Measurements from ENCODE around the gene DCDC1. TPM values are rescaled to one million over a fixed set of nuclear protein-coding genes. Genes with fewer than 3 reads are reported as not detected.
"Not testable (repeated sequence)": the region's sequence is repeated elsewhere in the genome, so short reads cannot be mapped to it uniquely, and the experiment has no call there.

The DCDC1 gene
- total RNA-seq, 4 donors from 2014 or later = 0.06 to 1.7 (median 0.36) TPM; not detected in 1

DNA sequence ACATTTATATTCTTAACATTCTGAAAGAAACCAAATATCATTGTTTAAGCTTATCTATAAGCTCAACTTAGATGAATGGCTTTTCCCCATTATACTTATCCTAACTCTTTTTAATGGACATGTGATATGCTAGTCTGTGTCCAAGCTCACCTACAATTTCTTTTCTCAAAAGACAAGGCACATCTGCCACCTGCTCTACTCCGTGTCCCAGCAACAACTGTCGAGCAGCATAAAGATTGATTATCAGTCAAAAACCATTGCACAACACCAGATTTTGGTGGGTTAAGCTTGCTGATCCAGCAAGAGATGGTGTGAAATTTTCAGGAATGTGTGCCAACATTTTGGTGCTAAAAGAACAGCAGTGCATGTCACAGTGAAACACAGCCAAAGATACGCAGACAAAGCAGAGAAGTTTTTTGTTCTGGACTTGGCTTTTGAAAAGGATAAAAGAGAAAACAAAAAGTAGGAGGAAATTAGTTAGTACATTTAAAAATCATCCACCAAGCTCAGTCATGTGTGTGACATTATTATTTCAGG is 65.8 kb downstream of the DCDC1 start:
- ATAC-seq (ENCODE audit: low FRiP score) (no peak), DNase-seq (ENCODE audit: low spot score) (no peak)
- TF ChIP-seq, protein P1, sequence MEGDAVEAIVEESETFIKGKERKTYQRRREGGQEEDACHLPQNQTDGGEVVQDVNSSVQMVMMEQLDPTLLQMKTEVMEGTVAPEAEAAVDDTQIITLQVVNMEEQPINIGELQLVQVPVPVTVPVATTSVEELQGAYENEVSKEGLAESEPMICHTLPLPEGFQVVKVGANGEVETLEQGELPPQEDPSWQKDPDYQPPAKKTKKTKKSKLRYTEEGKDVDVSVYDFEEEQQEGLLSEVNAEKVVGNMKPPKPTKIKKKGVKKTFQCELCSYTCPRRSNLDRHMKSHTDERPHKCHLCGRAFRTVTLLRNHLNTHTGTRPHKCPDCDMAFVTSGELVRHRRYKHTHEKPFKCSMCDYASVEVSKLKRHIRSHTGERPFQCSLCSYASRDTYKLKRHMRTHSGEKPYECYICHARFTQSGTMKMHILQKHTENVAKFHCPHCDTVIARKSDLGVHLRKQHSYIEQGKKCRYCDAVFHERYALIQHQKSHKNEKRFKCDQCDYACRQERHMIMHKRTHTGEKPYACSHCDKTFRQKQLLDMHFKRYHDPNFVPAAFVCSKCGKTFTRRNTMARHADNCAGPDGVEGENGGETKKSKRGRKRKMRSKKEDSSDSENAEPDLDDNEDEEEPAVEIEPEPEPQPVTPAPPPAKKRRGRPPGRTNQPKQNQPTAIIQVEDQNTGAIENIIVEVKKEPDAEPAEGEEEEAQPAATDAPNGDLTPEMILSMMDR (IDR thresholded peaks at IDR 0.05) = no peak

DNA sequence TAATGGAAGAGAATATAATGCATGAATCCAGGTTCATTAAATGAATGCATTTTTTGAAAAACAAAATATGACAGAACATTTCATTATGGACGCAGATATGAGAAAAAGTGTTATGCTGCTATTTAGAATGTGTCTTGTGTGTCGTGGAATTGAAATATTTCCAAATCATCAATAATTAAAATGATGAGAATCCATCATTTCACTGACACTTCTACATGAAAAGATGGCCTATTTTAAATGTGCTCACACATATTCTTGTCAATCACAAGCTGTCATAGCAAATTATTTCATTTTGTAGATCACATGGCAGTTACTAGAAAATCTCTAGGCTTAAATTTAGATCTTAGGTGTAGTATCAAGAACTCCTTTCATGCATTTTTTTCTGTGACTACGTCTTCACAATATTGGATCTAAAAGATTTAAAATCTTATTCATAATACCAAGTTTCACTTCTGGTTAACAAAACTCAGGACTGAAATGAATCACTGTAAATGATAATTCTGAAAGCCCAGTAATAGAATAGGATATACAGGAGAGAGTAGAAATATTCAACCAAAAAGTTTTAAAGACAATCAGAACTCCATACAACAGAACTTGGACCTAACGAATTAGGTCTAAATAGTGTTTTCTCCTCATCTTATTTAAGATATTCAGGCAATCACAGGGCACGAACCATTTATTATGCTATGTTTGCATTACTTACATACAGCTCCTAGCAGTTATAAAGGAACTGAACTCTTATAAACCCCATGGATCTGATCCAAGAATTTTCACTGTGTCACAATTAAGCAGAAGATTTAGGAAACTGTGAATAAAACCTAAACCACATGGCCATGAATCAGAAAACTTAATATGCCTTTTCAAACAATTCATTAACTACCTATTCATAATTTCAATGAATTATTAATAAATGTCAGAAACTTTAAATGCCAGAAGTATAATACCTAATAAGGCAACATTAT is 67.7 kb downstream of the DCDC1 start:
- TF ChIP-seq, protein P1 (IDR thresholded peaks at IDR 0.05) = no peak
- ATAC-seq (ENCODE audit: low FRiP score) = no peak
- DNase-seq (ENCODE audit: low spot score) = no peak

DNA sequence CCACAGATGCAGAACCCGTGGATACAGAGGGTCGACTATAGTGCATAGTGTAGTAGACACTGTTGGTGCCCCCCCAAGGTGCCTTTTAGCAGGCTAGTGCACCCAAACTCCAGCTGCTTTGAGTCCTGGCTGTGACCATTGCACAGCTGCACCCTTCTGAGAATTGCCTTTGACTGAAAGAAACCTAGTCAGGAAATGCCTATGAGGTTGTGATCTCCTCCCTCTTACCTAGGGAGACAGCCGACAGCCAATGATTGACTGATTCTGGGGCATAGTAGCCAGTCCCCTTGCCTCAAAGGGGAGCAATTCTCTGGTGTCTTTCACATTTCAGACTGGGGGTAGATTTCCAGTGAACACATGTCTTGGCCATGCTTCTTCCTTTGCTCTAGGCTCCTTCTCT is 74.2 kb downstream of the DCDC1 start:
- no peak for ATAC-seq (ENCODE audit: low FRiP score)
- DNase-seq (ENCODE audit: low spot score) = no peak
- TF ChIP-seq, protein P1 (IDR thresholded peaks at IDR 0.05) = no peak

DNA sequence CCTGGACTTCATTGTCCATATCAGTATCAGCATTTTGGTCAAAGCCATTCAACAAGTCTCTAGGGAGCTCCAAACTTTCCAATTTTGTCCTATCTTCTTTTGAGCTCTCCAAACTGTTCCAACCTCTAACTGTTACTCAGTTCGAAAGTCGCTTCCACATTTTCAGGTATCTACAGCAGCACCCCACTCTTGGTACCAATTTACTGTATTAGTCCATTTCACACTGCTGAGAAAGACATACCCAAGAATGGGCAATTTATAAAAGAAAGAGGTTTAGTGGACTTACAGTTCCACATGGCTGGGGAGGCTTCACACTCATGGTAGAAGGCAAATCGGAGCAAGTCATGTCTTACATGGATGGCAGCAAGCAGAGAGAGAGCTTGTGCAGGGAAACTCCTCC is 96.0 kb downstream of the DCDC1 start:
- ATAC-seq (ENCODE audit: low FRiP score); DNase-seq (ENCODE audit: low spot score): not testable (repeated sequence)

DNA sequence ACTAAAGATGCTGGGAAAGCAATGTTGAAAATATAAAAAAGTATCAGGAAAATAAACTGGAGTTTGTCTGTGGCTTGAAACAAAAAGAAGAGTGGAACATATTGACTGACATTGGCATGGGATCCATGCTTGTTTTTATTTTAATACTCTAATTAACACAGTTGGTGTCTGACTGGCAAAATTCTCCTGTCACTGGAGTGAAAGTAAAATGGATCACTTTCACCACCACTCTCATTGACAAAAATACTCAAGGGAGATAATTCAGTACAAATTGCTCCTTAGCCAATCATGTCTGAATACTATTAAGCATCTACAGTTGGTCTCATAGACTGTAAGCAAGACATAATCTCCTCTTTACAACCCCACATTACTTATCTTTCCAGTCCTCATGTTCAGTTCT is 101.8 kb downstream of the DCDC1 start:
- ATAC-seq (ENCODE audit: low FRiP score) = no peak
- no peak for DNase-seq (ENCODE audit: low spot score)
- TF ChIP-seq, protein P1 (IDR thresholded peaks at IDR 0.05) = no peak

DNA sequence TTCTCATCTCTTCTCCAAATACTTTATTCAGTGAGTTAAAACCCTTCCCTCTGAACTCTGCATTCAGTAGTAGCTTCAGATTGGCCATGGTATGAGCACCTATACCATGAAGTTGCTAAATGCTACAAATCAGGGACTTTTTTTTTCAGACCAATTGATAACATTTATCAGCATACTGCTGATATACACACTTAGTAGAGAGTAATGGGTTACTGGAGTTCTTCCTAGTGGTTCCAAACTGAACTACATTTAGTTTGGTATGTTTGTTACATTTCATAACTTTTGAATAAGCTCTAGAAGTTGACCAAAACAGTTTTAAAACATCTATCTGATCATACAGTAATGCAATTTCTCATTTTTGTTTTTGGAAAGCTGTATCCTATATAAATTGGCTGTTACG is 104.7 kb downstream of the DCDC1 start:
- no peak for DNase-seq (ENCODE audit: low spot score)
- TF ChIP-seq, protein P1 (IDR thresholded peaks at IDR 0.05) = no peak
- ATAC-seq (ENCODE audit: low FRiP score) = no peak

DNA sequence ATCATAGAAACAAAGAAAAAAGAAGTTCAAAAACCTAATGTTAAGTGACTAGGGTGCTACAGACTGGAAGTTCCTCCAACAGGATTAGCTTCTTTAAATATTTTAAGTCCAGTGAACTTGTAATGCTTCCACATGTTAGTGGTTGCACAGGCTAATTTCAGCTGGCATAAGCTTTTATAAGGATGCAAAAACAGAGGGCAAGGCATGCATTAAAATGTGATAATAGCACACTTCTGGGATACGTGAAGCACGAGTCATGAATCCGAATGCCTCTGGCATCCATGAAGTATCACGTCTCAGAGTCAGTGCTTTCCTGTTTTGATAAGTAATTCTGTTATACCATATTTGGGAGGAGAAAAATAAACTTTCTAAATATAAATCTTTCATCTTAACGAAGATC is 106.8 kb downstream of the DCDC1 start:
- TF ChIP-seq, protein P1 (IDR thresholded peaks at IDR 0.05) = no peak
- DNase-seq (ENCODE audit: low spot score) (no peak), ATAC-seq (ENCODE audit: low FRiP score) (no peak)
